ENCODE results near the gene MTARC2. TPM values are rescaled to one million over a fixed set of nuclear protein-coding genes. Genes with fewer than 3 reads are reported as not detected.

MTARC2 gene
- total and polyA plus RNA-seq, 2 of the 13 experiments (the other 11 are each of a cell fraction or from before 2014, with no cell fraction given) = 8.5 to 10.1 TPM

GRCh38 chr1:220767312-220768125, 19.4 kb downstream of the MTARC2 start:
- ChIA-PET CTCF (ENCODE audit: low intra/inter-chr PET ratio, low total read pairs) (no interaction called here), POLR2A (interaction anchor here (1.0 to 2.5 kb wide), 8 partner anchors 9 to 82 kb away, joined by 3 to 39 read pairs (median 5); partner anchors contain the start of genes MTARC1 and MTARC2)
- H3K36me3 ChIP-seq (replicated peaks in 1 of 2; ENCODE audit: control insufficient read depth in 1 of 2, insufficient read depth in 2 of 2, low read length in 2 of 2) = peaks cover 0 to 2% of the 10 kb centered on the region in 2 experiments; a peak in 2 of 5 replicates
- intact Hi-C loops (cut with micrococcal nuclease; ENCODE audit: unreplicated experiment) (loop anchor here (1.0 to 2.0 kb wide), 4 partner anchors 19 to 77 kb away; partner anchors contain the start of genes C1orf115, MTARC1 and MTARC2), in situ Hi-C loops (cut with HindIII; ENCODE audit: extremely low pct_ligation_motif_present, low pct_unique_long_range_greater_than_20kb) (no loop called here)
- peak overlapping the region; percentile 12 for H2AFZ ChIP-seq (ENCODE audit: low read length)
- ATAC-seq (peak; percentile 93), DNase-seq (ENCODE audit: low spot score) (peak; percentile 78), FAIRE-seq (peak; percentile 88)
- H3K79me2 ChIP-seq (ENCODE audit: insufficient read depth, low read length) = no peaks in the 10 kb centered on the region
- H3K27me3 ChIP-seq (ENCODE audit: control insufficient read depth in 1 of 2, insufficient read depth in 2 of 2, low read length in 2 of 2) = no peaks in the 10 kb centered on the region
- H4K20me1 ChIP-seq (ENCODE audit: insufficient read depth, low read length) = no peaks in the 10 kb centered on the region
- H3K4me3 ChIP-seq (replicated peaks in 1 of 3; ENCODE audit: insufficient read depth in 1 of 3, low read depth in 2 of 3, low read length in 3 of 3) = peak overlapping the region; percentile 34 to 55 (median 34); a peak in 5 of 6 replicates
- peak overlapping the region; percentile 30; the same call in 1 of the 2 replicates for H3K9ac ChIP-seq (ENCODE audit: insufficient read depth, low read depth, low read length)
- peak overlapping the region; percentile 87 for H3K27ac ChIP-seq (ENCODE audit: extremely low read length, insufficient read depth, low read length)
- H3K4me1 ChIP-seq (ENCODE audit: insufficient read depth, low read length) = peaks cover 49% of the 10 kb centered on the region
- no peaks in the 10 kb centered on the region for H3K9me3 ChIP-seq (ENCODE audit: low read length)
- 3% methylated on average over 8 of the region's 8 CpGs for WGBS (ENCODE audit: low lambda C conversion rate)
- peak overlapping the region; percentile 75 for H3K4me2 ChIP-seq (ENCODE audit: low read depth, low read length)
- BruUV-seq (replicated peaks) = TSS peak; percentile 41
- TF ChIP-seq PHF5A (CRISPR knock-in tag; IDR thresholded peaks at IDR 0.05; ENCODE audit: low read depth, unreplicated experiment) = peak; percentile 13
- peak; percentile 25; the same call in 1 of the 2 replicates for TF ChIP-seq PHF8 (CRISPR knock-in tag; IDR thresholded peaks at IDR 0.05)
- no peak for TF ChIP-seq ZFY (CRISPR knock-in tag; IDR thresholded peaks at IDR 0.05)
- TF ChIP-seq NCOA1 (CRISPR knock-in tag; IDR thresholded peaks at IDR 0.05) = 0 out of 2 replicates have a peak, but pooled peaks have one; percentile 62
- TF ChIP-seq CEBPG (CRISPR knock-in tag; IDR thresholded peaks at IDR 0.05) = peak; percentile 89
- TF ChIP-seq, protein P1, sequence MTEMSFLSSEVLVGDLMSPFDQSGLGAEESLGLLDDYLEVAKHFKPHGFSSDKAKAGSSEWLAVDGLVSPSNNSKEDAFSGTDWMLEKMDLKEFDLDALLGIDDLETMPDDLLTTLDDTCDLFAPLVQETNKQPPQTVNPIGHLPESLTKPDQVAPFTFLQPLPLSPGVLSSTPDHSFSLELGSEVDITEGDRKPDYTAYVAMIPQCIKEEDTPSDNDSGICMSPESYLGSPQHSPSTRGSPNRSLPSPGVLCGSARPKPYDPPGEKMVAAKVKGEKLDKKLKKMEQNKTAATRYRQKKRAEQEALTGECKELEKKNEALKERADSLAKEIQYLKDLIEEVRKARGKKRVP (CRISPR knock-in tag; IDR thresholded peaks at IDR 0.05) = peak in 1 of 2 experiments; percentile 38; a peak in 1 of 4 replicates
- TF ChIP-seq SIX1 (CRISPR knock-in tag; IDR thresholded peaks at IDR 0.05; ENCODE audit: borderline replicate concordance) = peak; percentile 42; the same call in 1 of the 2 replicates
- TF ChIP-seq, protein P2, sequence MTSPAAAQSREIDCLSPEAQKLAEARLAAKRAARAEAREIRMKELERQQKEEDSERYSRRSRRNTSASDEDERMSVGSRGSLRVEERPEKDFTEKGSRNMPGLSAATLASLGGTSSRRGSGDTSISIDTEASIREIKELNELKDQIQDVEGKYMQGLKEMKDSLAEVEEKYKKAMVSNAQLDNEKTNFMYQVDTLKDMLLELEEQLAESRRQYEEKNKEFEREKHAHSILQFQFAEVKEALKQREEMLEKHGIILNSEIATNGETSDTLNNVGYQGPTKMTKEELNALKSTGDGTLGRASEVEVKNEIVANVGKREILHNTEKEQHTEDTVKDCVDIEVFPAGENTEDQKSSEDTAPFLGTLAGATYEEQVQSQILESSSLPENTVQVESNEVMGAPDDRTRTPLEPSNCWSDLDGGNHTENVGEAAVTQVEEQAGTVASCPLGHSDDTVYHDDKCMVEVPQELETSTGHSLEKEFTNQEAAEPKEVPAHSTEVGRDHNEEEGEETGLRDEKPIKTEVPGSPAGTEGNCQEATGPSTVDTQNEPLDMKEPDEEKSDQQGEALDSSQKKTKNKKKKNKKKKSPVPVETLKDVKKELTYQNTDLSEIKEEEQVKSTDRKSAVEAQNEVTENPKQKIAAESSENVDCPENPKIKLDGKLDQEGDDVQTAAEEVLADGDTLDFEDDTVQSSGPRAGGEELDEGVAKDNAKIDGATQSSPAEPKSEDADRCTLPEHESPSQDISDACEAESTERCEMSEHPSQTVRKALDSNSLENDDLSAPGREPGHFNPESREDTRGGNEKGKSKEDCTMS (CRISPR knock-in tag; conservative IDR thresholded peaks at IDR 0.05) = no peak
- TF ChIP-seq YEATS4 (CRISPR knock-in tag; IDR thresholded peaks at IDR 0.05; ENCODE audit: borderline replicate concordance) = peak; percentile 44; the same call in 1 of the 2 replicates
- no peak for TF ChIP-seq FOXO4 (CRISPR knock-in tag; conservative IDR thresholded peaks at IDR 0.05)
- no peak for TF ChIP-seq FOXA1 (IDR thresholded peaks at IDR 0.05)
- TF ChIP-seq FOXA1 (CRISPR knock-in tag; IDR thresholded peaks at IDR 0.05) = 0 out of 2 replicates have a peak, but pooled peaks have one; percentile 9
- 0 out of 2 replicates have a peak, but pooled peaks have one; percentile 37 for TF ChIP-seq TARDBP (CRISPR knock-in tag; IDR thresholded peaks at IDR 0.05)
- peak; percentile 52; the same call in 1 of the 2 replicates for TF ChIP-seq ARID4A (CRISPR knock-in tag; IDR thresholded peaks at IDR 0.05; ENCODE audit: borderline replicate concordance)

Measured in HepG2 (cell line).